Activated CD4-positive, alpha-beta memory T cell treated with anti-CD3 and anti-CD28 coated beads for 36 hours (primary cell): Measurements from ENCODE around the gene HNRNPH2. TPM values are rescaled to one million over a fixed set of nuclear protein-coding genes. Genes with fewer than 3 reads are reported as not detected.

Experiments used
- total RNA-seq, 2 experiments: library from RNA; stranded (reverse); gene quantifications; one replicate each; pipeline ENCODE4 v1.2.3, GENCODE V29; 2021

The HNRNPH2 gene
- total RNA-seq, 2 experiments from 2014 or later = 32.5 to 33.8 TPM

Other genes with a start within 250 kb of the HNRNPH2 start
- gene DRP2, start 188.4 kb upstream of the HNRNPH2 start, total RNA-seq = under 1 TPM; 0.58 to 0.69 TPM
- not detected for gene TAF7L, start 116.9 kb upstream of the HNRNPH2 start, total RNA-seq
- gene TIMM8A, start 59.5 kb upstream of the HNRNPH2 start, total RNA-seq = 10 to 100 TPM; 21.9 to 23.1 TPM
- gene BTK, start 22.0 kb upstream of the HNRNPH2 start, total RNA-seq = under 1 TPM; 0.21 to 0.58 TPM
- 100 to 1,000 TPM; 364 to 420 TPM for gene RPL36A, start 17.2 kb upstream of the HNRNPH2 start, total RNA-seq
- gene GLA, start 297 bp upstream of the HNRNPH2 start, total RNA-seq = 10 to 100 TPM; 40.4 to 43.6 TPM
- 1 to 10 TPM; 5.4 to 6.3 TPM for gene ARMCX4, start 77.2 kb downstream of the HNRNPH2 start, total RNA-seq
- gene ARMCX1, start 142.3 kb downstream of the HNRNPH2 start, total RNA-seq = 1 to 10 TPM; 1.4 to 1.6 TPM
- 10 to 100 TPM; 45.2 to 47.3 TPM for gene ARMCX6, start 209.8 kb downstream of the HNRNPH2 start, total RNA-seq
- 10 to 100 TPM; 46.8 to 48.2 TPM for gene ARMCX3, start 214.9 kb downstream of the HNRNPH2 start, total RNA-seq